Esophagus squamous epithelium (tissue), 5 donors: ENCODE measurements around the gene HSD3B2. TPM values are rescaled to one million over a fixed set of nuclear protein-coding genes. Genes with fewer than 3 reads are reported as not detected.
A peak's percentile ranks its signal among the peaks of the same experiment; 100 is the strongest.

Source experiments
- DNase-seq: peaks from one replicate; lab custom pipeline; 2025; lab: John Stamatoyannopoulos, UW
- H3K27ac ChIP-seq, 4 donors: fragments of 200-600 bp; sonication (generic); one replicate each; pipeline ENCODE4 v1.5.1; 2016 to 2019; ENCODE audit warnings: mild to moderate bottlenecking in 1 of 4
- H3K27me3 ChIP-seq, 4 donors: fragments of 200-600 bp; sonication (generic); 1 replicate in 3 of 4; 2 replicates in 1 of 4; pipeline versions ENCODE4 v1.5.1 to v1.6.0; 2017 to 2021; ENCODE audit warnings: antibody characterized with exemption in 1 of 4
- H3K36me3 ChIP-seq, 3 donors: fragments of 200-600 bp; sonication (generic); one replicate each; pipeline ENCODE4 v1.5.1; 2016 to 2019
- H3K4me1 ChIP-seq, 3 donors: fragments of 200-600 bp; sonication (generic); one replicate each; pipeline ENCODE4 v1.5.1; 2017 to 2019
- H3K4me3 ChIP-seq, 4 donors: fragments of 200-600 bp; sonication (generic); 1 replicate in 3 of 4; 2 replicates in 1 of 4; pipeline ENCODE4 v1.5.1; 2016 to 2019; ENCODE audit warnings: mild to moderate bottlenecking in 2 of 4, moderate library complexity in 1 of 4
- H3K9me3 ChIP-seq, 3 donors: fragments of 200-600 bp; sonication (generic); one replicate each; pipeline ENCODE4 v1.5.1; 2016 to 2019
- POLR2A ChIP-seq, 4 donors: fragments of 450-650 bp; IDR thresholded peaks; one replicate each; pipeline ENCODE4 v1.6.1; 2017; ENCODE audit warnings: antibody characterized with exemption in 4 of 4, mild to moderate bottlenecking in 4 of 4, moderate library complexity in 3 of 4
- WGBS, 2 donors: methylation state at CpG; one replicate each; pipeline ENCODE4 v1.1.5; 2018; 5-methylcytosine and 5-hydroxymethylcytosine counted together
- intact Hi-C: fragments of 100-400 bp; cut with DNase I; formaldehyde crosslinking; loops from one replicate; pipeline ENCODE4 v1.15.0; 2022
- total RNA-seq, 4 donors: library from RNA; depleted of rRNA; stranded (reverse); fragments of >200 nt; gene quantifications; one replicate each; pipeline ENCODE4 v1.1.0, GENCODE V29; 2016
- TF ChIP-seq, protein P1 (sequence below), 6 experiments: fragments of 450-650 bp in 4 of 6; fragments of 200-600 bp in 2 of 6; sonication (generic) in 2 of 6; IDR thresholded peaks; one replicate each; pipeline ENCODE4 v1.5.1; 2016 to 2019; ENCODE audit warnings: antibody characterized with exemption in 6 of 6, mild to moderate bottlenecking in 4 of 6, moderate library complexity in 4 of 6
- donor health status: DM: yes; HTN: yes; CAD: no.

HSD3B2 gene
- total RNA-seq, 4 donors from 2014 or later: not detected

DNA sequence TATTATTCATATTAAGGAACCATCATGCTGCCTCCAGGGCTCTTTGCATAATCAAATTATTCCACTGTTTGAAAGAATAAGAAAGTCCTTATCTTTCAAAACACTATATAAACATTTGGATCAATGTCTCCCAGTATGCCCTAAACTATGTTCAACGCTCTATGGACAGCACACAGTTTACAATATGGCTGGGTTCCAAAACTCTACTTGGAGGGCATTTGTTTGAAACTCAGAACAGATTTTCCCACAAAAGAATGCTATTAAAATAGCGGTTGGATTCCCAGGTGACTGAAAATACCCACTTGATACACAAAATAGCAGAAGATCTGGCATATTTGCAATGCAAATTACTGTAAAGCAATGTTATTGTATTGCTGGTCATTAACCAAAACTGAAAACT, 43.1 kb upstream of the HSD3B2 start:
- intact Hi-C loops: no loop called here
- Histone ChIP-seq H3K4me3 (no peak overlapping the region), H3K27me3 (peaks cover 0 to 4% (median 0%) of the 10 kb centered on the region in 4 donors), H3K36me3 (no peaks in the 10 kb centered on the region), H3K27ac (no peak overlapping the region), H3K9me3 (no peaks in the 10 kb centered on the region), H3K4me1 (peaks cover 0 to 4% (median 0%) of the 10 kb centered on the region in 3 donors)
- TF ChIP-seq, protein P1, sequence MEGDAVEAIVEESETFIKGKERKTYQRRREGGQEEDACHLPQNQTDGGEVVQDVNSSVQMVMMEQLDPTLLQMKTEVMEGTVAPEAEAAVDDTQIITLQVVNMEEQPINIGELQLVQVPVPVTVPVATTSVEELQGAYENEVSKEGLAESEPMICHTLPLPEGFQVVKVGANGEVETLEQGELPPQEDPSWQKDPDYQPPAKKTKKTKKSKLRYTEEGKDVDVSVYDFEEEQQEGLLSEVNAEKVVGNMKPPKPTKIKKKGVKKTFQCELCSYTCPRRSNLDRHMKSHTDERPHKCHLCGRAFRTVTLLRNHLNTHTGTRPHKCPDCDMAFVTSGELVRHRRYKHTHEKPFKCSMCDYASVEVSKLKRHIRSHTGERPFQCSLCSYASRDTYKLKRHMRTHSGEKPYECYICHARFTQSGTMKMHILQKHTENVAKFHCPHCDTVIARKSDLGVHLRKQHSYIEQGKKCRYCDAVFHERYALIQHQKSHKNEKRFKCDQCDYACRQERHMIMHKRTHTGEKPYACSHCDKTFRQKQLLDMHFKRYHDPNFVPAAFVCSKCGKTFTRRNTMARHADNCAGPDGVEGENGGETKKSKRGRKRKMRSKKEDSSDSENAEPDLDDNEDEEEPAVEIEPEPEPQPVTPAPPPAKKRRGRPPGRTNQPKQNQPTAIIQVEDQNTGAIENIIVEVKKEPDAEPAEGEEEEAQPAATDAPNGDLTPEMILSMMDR (IDR thresholded peaks at IDR 0.05): no peak
- TF ChIP-seq POLR2A (IDR thresholded peaks at IDR 0.05): no peak
- no peak for DNase-seq
- whole genome bisulfite sequencing, 2 donors: 43 to 56% methylated on average over 2 of the region's 2 CpGs

DNA sequence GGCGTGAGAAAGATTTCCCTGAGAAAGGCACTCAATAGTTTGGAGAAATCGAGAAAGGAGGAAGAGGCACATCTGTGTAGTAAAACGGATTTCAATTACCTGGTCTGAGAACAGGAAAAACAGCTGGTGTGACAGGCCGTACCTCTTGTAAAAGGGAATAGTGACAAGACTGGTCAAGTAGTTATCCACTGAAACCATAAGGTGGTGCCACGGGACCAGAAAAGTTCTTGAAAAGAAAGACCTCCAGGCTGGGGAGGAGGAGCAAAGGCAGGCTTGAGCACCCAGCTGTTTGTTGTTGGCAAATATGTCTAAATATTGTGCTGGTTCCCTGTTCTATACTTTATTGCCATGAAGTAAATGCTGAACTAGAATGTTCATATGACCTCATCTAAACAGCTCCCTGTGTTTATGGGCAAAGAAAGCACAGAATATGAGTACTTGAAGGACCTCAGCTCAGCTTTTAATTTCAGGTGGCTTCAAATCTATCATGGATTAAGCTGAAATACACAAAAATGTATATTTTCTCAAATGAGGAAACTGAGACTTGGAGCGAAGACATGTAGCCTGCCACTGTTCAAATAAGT, 42.4 kb upstream of the HSD3B2 start:
- intact Hi-C loops: no loop called here
- WGBS, 2 donors: 32 to 42% methylated on average over 6 of the region's 6 CpGs
- Histone ChIP-seq H3K4me3 (no peak overlapping the region), H3K36me3 (no peaks in the 10 kb centered on the region), H3K4me1 (peaks cover 0 to 4% (median 0%) of the 10 kb centered on the region in 3 donors), H3K27me3 (peaks cover 0 to 4% (median 0%) of the 10 kb centered on the region in 4 donors), H3K9me3 (no peaks in the 10 kb centered on the region), H3K27ac (no peak overlapping the region)
- TF ChIP-seq POLR2A (IDR thresholded peaks at IDR 0.05): no peak
- TF ChIP-seq, protein P1 (IDR thresholded peaks at IDR 0.05): peak in 1 of 6 experiments; percentile 28
- DNase-seq: no peak

DNA sequence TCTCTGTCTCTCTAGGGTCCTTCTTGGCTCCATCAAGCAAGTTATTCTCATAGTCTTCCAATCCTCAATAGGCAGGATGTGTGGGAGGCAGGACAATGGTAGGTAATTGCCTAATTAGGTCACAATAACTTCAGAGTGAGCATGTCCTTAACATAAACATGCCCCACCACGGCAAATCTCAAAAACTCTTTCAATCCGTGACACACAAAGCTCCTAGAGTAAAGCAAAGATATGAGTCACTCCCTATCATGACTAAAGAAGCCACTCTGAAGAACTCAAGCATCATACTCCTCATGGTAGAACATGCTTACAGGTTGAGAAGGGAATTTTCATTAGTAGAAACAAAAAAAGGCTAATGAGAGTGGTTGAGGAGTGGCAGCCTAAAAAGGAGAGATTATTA, 41.5 kb upstream of the HSD3B2 start:
- Histone ChIP-seq H3K27me3 (peaks cover 0 to 4% (median 0%) of the 10 kb centered on the region in 4 donors), H3K27ac (no peak overlapping the region), H3K36me3 (no peaks in the 10 kb centered on the region), H3K4me1 (peaks cover 0 to 4% (median 0%) of the 10 kb centered on the region in 3 donors), H3K4me3 (no peak overlapping the region), H3K9me3 (no peaks in the 10 kb centered on the region)
- DNase-seq: no peak
- intact Hi-C loops: no loop called here
- TF ChIP-seq POLR2A (IDR thresholded peaks at IDR 0.05): no peak
- TF ChIP-seq, protein P1 (IDR thresholded peaks at IDR 0.05): no peak
- WGBS, 2 donors: 7 to 29% methylated on average over 2 of the region's 2 CpGs

DNA sequence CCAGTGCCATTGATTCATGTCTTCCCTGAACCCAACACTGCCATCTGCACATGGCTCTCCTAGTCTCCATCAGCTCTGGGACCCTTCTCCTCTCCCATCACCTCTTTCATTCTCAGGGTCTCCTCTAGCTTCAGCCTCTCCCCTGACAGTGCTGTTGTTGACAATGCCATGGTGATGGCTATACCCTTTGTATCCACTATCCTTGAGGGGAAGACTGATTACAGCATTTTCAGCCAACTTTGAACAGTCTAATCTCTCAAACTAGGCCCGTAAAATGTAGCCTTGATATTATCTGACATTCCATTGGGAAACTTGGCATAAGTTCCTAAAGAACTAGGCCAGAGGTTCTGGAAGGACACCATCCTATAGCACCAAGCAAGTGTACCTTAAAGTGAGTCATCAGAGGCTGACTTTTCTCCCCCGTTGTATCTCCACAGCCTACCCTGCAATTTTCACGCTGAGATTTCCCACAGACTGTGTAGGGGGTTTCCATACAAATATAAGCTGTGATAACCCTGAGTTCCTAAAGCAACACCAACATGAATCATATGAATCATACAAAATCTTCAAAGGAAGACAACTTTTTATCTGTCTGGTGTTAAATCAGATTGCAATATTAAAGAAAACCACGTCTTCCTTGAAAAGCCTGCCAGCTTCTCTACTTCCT, 40.6 kb upstream of the HSD3B2 start:
- no peak overlapping the region for H3K27ac ChIP-seq
- intact Hi-C loops: no loop called here
- peaks cover 0 to 4% (median 0%) of the 10 kb centered on the region in 3 donors for H3K4me1 ChIP-seq
- DNase-seq: no peak
- H3K9me3 ChIP-seq: no peaks in the 10 kb centered on the region
- H3K4me3 ChIP-seq: no peak overlapping the region
- H3K36me3 ChIP-seq: no peaks in the 10 kb centered on the region
- 30 to 43% methylated on average over 4 of the region's 4 CpGs for WGBS, 2 donors
- H3K27me3 ChIP-seq: peaks cover 0 to 4% (median 0%) of the 10 kb centered on the region in 4 donors
- TF ChIP-seq, protein P1 (IDR thresholded peaks at IDR 0.05): no peak
- no peak for TF ChIP-seq POLR2A (IDR thresholded peaks at IDR 0.05)

DNA sequence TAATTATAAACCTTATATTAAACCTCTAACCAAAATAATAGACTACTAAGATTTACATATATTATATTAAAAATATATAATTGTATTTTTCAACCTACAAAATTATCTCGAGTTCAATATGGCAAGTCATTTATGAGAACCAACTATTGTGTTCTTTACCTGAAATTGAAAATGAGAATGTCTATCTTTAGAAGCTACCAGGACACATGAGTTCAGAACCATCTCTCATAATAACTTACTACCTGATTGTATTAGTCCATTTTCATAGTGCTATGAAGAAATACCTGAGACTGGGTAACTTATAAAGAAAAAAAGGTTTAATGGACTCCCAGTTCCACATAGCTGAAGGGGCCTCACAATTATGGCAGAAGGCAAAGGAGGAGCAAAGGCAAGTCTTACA, 39.6 kb upstream of the HSD3B2 start:
- no peak overlapping the region for H3K4me3 ChIP-seq
- H3K36me3 ChIP-seq: no peaks in the 10 kb centered on the region
- peaks cover 0 to 4% (median 0%) of the 10 kb centered on the region in 3 donors for H3K4me1 ChIP-seq
- no peak for DNase-seq
- H3K27me3 ChIP-seq: no peaks in the 10 kb centered on the region
- H3K27ac ChIP-seq: no peak overlapping the region
- 87% methylated on average over 1 of the region's 1 CpG for WGBS, 2 donors
- intact Hi-C loops: no loop called here
- TF ChIP-seq, protein P1 (IDR thresholded peaks at IDR 0.05): no peak
- TF ChIP-seq POLR2A (IDR thresholded peaks at IDR 0.05): no peak
- no peaks in the 10 kb centered on the region for H3K9me3 ChIP-seq
